Measurements from ENCODE around the gene RRBP1.

RRBP1 gene

GRCh38 chr20:17725094-17725835, 43.2 kb upstream of the RRBP1 start:
- no peak for DNase-seq (ENCODE audit: extremely low read depth, low read depth)
- TF ChIP-seq CTCF (IDR thresholded peaks at IDR 0.05; ENCODE audit: low read depth, low read length, missing control alignments), result no peak
- H3K4me3 ChIP-seq (replicated peaks; ENCODE audit: low read depth, low read length), result no peak overlapping the region

DNA sequence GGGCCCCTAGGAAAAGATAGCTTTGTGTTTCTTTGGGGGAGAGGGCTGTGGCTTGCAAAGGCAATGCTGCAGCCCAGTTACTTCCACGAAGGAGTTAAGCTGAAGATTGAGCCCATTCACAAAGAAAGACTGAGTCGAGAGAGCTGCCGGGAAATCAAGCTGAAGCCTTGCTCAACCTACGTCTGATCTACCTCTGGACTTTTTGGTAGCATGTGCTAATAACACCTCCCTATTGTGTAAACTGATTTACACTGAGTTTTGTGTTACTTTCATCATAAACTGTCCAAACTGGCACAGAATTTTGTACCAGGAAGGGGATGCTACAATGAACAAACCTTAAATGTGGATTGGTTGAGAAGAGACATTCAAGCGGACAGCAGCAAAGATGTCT, 41.3 kb upstream of the RRBP1 start:
- no peak overlapping the region for H3K4me3 ChIP-seq (replicated peaks; ENCODE audit: low read depth, low read length)
- no peak for TF ChIP-seq CTCF (IDR thresholded peaks at IDR 0.05; ENCODE audit: low read depth, low read length, missing control alignments)
- no peak for DNase-seq (ENCODE audit: extremely low read depth, low read depth)

DNA sequence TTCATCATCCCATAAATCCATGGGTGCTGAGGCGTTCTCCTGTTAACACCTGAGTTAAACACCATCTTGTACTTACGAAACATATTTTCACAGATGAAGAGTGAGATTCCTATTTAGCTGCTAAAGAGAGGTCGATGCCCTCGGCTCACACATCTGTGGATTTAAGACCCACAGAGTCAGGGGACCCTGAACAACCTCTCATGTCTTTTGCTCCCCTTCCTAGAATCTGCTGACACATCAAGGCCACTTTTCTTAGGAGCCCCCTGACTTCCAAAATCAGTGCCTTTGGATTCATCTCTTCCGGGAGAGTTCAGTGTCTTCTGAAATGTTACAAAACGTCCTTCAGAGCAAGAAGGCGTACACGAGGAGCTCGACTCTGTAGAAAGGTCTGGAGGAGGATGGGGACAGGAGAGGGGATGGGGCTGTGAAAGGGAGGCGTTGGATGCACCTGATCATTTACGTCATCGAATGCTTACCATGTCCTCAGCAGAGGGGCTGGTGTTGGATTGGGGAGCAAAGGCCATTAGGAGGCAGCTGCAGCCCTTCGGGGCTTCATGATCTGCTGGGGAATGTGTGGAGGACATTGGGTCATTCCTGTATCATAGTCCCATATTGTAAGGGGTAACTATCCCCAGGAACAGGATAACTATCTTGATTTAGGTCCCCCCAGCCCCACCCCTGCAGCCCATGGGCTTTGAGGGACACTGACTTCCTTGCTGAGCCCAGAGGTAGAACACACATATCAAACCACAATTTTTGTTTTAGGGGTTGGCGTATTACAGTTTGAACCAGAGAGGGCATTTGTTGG, 40.7 kb upstream of the RRBP1 start:
- DNase-seq (ENCODE audit: extremely low read depth, low read depth), result no peak
- H3K4me3 ChIP-seq (replicated peaks; ENCODE audit: low read depth, low read length), result no peak overlapping the region
- TF ChIP-seq CTCF (IDR thresholded peaks at IDR 0.05; ENCODE audit: low read depth, low read length, missing control alignments), result no peak

GRCh38 chr20:17721802-17722486, 39.9 kb upstream of the RRBP1 start:
- H3K4me3 ChIP-seq (replicated peaks; ENCODE audit: low read depth, low read length), result no peak overlapping the region
- DNase-seq (ENCODE audit: extremely low read depth, low read depth), result no peak
- TF ChIP-seq CTCF (IDR thresholded peaks at IDR 0.05; ENCODE audit: low read depth, low read length, missing control alignments), result no peak

DNA sequence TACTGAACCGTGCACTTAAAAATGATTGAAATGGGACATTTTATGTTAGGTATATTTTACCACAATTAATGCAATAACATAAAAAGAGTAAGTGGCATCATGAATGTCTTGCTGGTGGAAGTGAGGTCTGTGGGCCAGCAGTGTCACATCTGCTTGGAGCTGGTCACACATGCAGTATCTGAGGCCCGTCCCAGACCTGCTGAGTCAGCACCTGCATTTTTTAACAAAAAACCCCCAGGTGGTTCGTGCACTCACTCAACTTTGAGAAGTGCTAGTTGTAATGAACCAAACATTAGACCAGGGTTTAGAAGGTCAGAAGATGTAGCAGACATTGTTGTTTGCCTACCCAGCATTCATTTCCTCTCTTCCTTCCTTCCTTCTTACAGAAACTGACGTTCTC, 38.7 kb upstream of the RRBP1 start:
- DNase-seq (ENCODE audit: extremely low read depth, low read depth), result no peak
- H3K4me3 ChIP-seq (replicated peaks; ENCODE audit: low read depth, low read length), result no peak overlapping the region
- no peak for TF ChIP-seq CTCF (IDR thresholded peaks at IDR 0.05; ENCODE audit: low read depth, low read length, missing control alignments)

DNA sequence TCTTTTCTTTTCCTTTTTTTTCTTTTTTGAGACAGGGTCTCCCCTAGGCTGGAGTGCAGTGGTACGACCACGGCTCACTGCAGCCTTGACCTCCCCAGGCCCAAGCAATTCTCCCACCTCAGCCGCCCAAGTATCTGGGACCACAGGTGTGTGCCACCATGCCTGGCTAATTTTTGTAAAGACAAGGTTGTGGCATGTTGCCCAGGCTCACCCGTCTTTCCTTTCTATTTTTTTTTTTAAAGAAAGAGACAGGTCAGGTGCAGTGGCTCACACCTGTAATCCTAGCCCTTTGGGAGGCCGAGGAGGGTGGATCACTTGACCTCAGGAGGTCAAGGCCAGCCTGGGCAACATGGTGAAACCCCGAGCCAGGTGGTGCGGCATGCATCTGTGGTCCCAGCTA, 34.3 kb upstream of the RRBP1 start:
- DNase-seq (ENCODE audit: extremely low read depth, low read depth), result no peak
- no peak for TF ChIP-seq CTCF (IDR thresholded peaks at IDR 0.05; ENCODE audit: low read depth, low read length, missing control alignments)
- H3K4me3 ChIP-seq (replicated peaks; ENCODE audit: low read depth, low read length), result no peak overlapping the region
